GM23338 (cell line): Measurements from ENCODE around the gene KCNJ6. TPM values are rescaled to one million over a fixed set of nuclear protein-coding genes. Genes with fewer than 3 reads are reported as not detected.

Experiments used
- ATAC-seq: fragments of 200-7000 bp; cut with Tn5 transposase; 3 replicates; pipeline ENCODE4 v1.9.1; 2020
- DNase-seq: peaks from one replicate; pipeline ENCODE4 v3.0.0-alpha.2; 2015; ENCODE audit warnings: low spot score
- H2AFZ ChIP-seq: fragments of 200-600 bp; sonication (generic); 2 replicates; pipeline ENCODE4 v1.8.0; 2016; ENCODE audit warnings: antibody characterized with exemption, mild to moderate bottlenecking, moderate library complexity
- H3F3A ChIP-seq: fragments of 200-600 bp; sonication (generic); replicated peaks from 2 replicates; pipeline ENCODE4 v1.8.0; 2017; ENCODE audit warnings: antibody characterized with exemption, mixed run types, low read depth
- H3K27ac ChIP-seq: fragments of 200-600 bp; sonication (generic); 2 replicates; pipeline ENCODE4 v1.6.1; 2016; ENCODE audit warnings: low read depth
- H3K27me3 ChIP-seq: fragments of 200-600 bp; sonication (generic); 2 replicates; pipeline ENCODE4 v1.8.0; 2016; ENCODE audit warnings: mild to moderate bottlenecking, mixed run types, moderate library complexity; ENCODE audit not compliant: insufficient read depth
- H3K36me3 ChIP-seq: fragments of 200-600 bp; sonication (generic); 2 replicates; pipeline ENCODE4 v1.8.0; 2016; ENCODE audit warnings: mild to moderate bottlenecking; ENCODE audit not compliant: insufficient read depth
- H3K4me1 ChIP-seq: fragments of 200-600 bp; sonication (generic); 2 replicates; pipeline ENCODE4 v1.8.0; 2016; ENCODE audit warnings: mild to moderate bottlenecking, moderate library complexity; ENCODE audit not compliant: insufficient read depth
- H3K4me2 ChIP-seq: fragments of 200-600 bp; sonication (generic); 2 replicates; pipeline ENCODE4 v1.7.1; 2017; ENCODE audit warnings: mixed run types
- H3K4me3 ChIP-seq: fragments of 200-600 bp; sonication (generic); 2 replicates; pipeline ENCODE4 v1.6.1; 2016; ENCODE audit warnings: mixed run types
- H3K79me2 ChIP-seq: fragments of 200-600 bp; sonication (generic); replicated peaks from 2 replicates; pipeline ENCODE4 v1.8.0; 2017; ENCODE audit warnings: mild to moderate bottlenecking; ENCODE audit not compliant: insufficient read depth
- H3K9me2 ChIP-seq: fragments of 200-600 bp; sonication (generic); 2 replicates; pipeline ENCODE4 v1.8.0; 2017; ENCODE audit not compliant: insufficient read depth
- H4K20me1 ChIP-seq: fragments of 200-600 bp; sonication (generic); replicated peaks from 2 replicates; pipeline ENCODE4 v1.8.0; 2017; ENCODE audit warnings: mild to moderate bottlenecking; ENCODE audit not compliant: insufficient read depth
- H3K27ac Mint-ChIP-seq: 2 replicates; pipeline ENCODE4 v1.8.0; 2020; ENCODE audit warnings: inconsistent platforms, mild to moderate bottlenecking, moderate library complexity, mixed read lengths
- H3K27me3 Mint-ChIP-seq: 3 replicates; pipeline ENCODE4 v1.8.0; 2022; ENCODE audit warnings: low read depth, mild to moderate bottlenecking, moderate library complexity, mixed read lengths, inconsistent platforms; ENCODE audit not compliant: insufficient read depth, poor library complexity
- H3K36me3 Mint-ChIP-seq: 3 replicates; pipeline ENCODE4 v1.8.0; 2021; ENCODE audit warnings: low read depth, mild to moderate bottlenecking, inconsistent platforms, moderate library complexity, mixed read lengths
- H3K4me1 Mint-ChIP-seq: 3 replicates; pipeline ENCODE4 v1.8.0; 2020; ENCODE audit warnings: mild to moderate bottlenecking, inconsistent platforms, mixed read lengths
- H3K4me3 Mint-ChIP-seq: 3 replicates; pipeline ENCODE4 v1.8.0; 2021; ENCODE audit warnings: moderate library complexity, mild to moderate bottlenecking, inconsistent platforms, mixed read lengths
- H3K9me3 Mint-ChIP-seq: 3 replicates; pipeline ENCODE4 v1.8.0; 2020; ENCODE audit warnings: moderate library complexity, mild to moderate bottlenecking, inconsistent platforms, mixed read lengths
- CTCF ChIP-seq, 2 experiments: fragments of 200-600 bp in 1 of 2; sonication (generic) in 1 of 2; conservative IDR thresholded peaks; 2 replicates each; pipeline versions ENCODE4 v1.5.1 to v1.6.1; 2016 to 2017; ENCODE audit warnings: antibody characterized with exemption in 2 of 2, low read depth in 2 of 2, mild to moderate bottlenecking in 2 of 2, moderate library complexity in 1 of 2
- EZH2phosphoT487 ChIP-seq: fragments of 200-600 bp; sonication (generic); IDR thresholded peaks from one replicate; pipeline ENCODE4 v1.8.1; 2018; ENCODE audit warnings: antibody characterized with exemption; ENCODE audit not compliant: unreplicated experiment
- JUNB ChIP-seq: IDR thresholded peaks from one replicate; pipeline ENCODE4 v1.6.1; 2016; ENCODE audit warnings: antibody characterized with exemption; ENCODE audit not compliant: unreplicated experiment
- POLR2AphosphoS5 ChIP-seq: IDR thresholded peaks from 2 replicates; pipeline ENCODE4 v1.6.1; 2016; ENCODE audit warnings: antibody characterized with exemption, low read depth
- REST ChIP-seq: IDR thresholded peaks from one replicate; pipeline ENCODE4 v1.6.1; 2018; ENCODE audit warnings: antibody characterized with exemption; ENCODE audit not compliant: unreplicated experiment
- STAT1 ChIP-seq: IDR thresholded peaks from one replicate; pipeline ENCODE4 v1.6.1; 2016; ENCODE audit warnings: antibody characterized with exemption; ENCODE audit not compliant: unreplicated experiment
- polyA plus RNA-seq: library from polyadenylated mRNA; unstranded; fragments of >200 nt; fragmentation: Nextera tagmentation; extraction: Ambion mirVana; gene quantifications from 2 replicates; pipeline ENCODE4 v1.2.1, GENCODE V29; 2016
- total RNA-seq: library from RNA; depleted of rRNA; stranded (reverse); fragments of >200 nt; shearing (Covaris generic); gene quantifications from 2 replicates; pipeline ENCODE4 v1.2.3, GENCODE V29; 2014

KCNJ6 gene
- total and polyA plus RNA-seq, 2 experiments from 2014 or later = 0.48 to 0.52 TPM

- peaks cover 1% of the 10 kb centered on the region for H3K27me3 Mint-ChIP-seq
- no peak overlapping the region for H3K4me2 ChIP-seq
- H3K9me3 Mint-ChIP-seq = no peaks in the 10 kb centered on the region
- H3K27ac Mint-ChIP-seq = no peak overlapping the region
- H3K36me3 Mint-ChIP-seq = no peaks in the 10 kb centered on the region
- H3K4me3 ChIP-seq = no peak overlapping the region
- 0 out of 2 replicates have a peak, but pooled peaks cover 2% of the 10 kb centered on the region for H3K9me2 ChIP-seq
- no peaks in the 10 kb centered on the region for H3K36me3 ChIP-seq
- DNase-seq (no peak), ATAC-seq (no peak)
- no peaks in the 10 kb centered on the region for H3K79me2 ChIP-seq
- TF ChIP-seq EZH2phosphoT487 = no peak
- no peak for TF ChIP-seq JUNB
- no peak overlapping the region for H2AFZ ChIP-seq
- H3K4me3 Mint-ChIP-seq = no peak overlapping the region
- peaks cover 26% of the 10 kb centered on the region for H3K4me1 Mint-ChIP-seq
- H3F3A ChIP-seq = no peaks in the 10 kb centered on the region
- peaks cover 6% of the 10 kb centered on the region for H3K4me1 ChIP-seq
- no peaks in the 10 kb centered on the region; the same call in 1 of the 2 replicates for H4K20me1 ChIP-seq
- no peak overlapping the region for H3K27ac ChIP-seq
- H3K27me3 ChIP-seq = no peaks in the 10 kb centered on the region
Observed at GRCh38 chr21:37827913-37828312, 88.3 kb downstream of the KCNJ6 start.

DNA sequence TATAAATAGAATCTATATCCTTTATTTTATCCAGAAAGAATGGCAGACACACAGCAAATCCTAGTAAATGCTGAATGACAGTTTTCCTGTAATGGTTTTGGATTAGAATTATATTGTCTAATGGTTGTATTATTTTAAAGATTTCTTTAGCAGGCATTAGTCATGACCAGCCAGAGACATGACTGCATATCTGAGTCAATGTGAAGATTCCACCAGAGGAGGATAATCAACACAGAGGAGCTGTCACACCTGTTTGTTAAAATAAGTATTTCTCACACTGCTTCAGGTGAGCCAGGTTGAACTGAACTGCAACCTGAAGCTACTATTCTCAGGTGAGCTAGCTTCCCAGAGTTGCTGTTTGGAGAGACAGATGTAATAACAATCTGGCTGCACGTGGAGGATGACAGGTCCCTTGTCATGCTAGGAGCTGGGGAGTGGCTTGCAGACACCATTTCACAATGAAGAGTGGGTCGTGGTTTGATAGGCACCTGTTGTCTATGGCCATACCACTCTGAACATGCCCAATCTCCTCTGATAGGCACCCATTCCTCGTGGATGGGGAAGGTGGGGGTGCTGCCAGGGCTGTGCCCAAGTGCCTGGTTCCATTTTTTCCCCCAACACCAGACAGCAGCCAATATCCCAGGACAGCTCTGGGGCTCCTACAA is 94.3 kb downstream of the KCNJ6 start:
- no peak for DNase-seq
- peaks cover 2% of the 10 kb centered on the region for H3K27me3 Mint-ChIP-seq

More for the DNA sequence above, 94.3 kb downstream of the KCNJ6 start:
- Histone ChIP-seq H3K4me1 (peaks cover 30% of the 10 kb centered on the region), H2AFZ (no peak overlapping the region), H3K9me2 (no peaks in the 10 kb centered on the region), H3K79me2 (no peaks in the 10 kb centered on the region), H4K20me1 (no peaks in the 10 kb centered on the region), H3K36me3 (no peaks in the 10 kb centered on the region), H3F3A (no peaks in the 10 kb centered on the region), H3K27me3 (no peaks in the 10 kb centered on the region), H3K4me3 (no peak overlapping the region), H3K27ac (no peak overlapping the region), H3K4me2 (no peak overlapping the region)
- no peak overlapping the region for H3K4me3 Mint-ChIP-seq
- peaks cover 26% of the 10 kb centered on the region for H3K4me1 Mint-ChIP-seq
- no peak for ATAC-seq
- TF ChIP-seq CTCF (conservative IDR thresholded peaks at IDR 0.05; ENCODE audit: low read depth in 2 of 2) (no peak), REST (no peak), POLR2AphosphoS5 (no peak), STAT1 (no peak)
- no peaks in the 10 kb centered on the region for H3K36me3 Mint-ChIP-seq
- H3K27ac Mint-ChIP-seq = no peak overlapping the region
- H3K9me3 Mint-ChIP-seq = no peaks in the 10 kb centered on the region; the same call in 2 of the 3 replicates
